ENCODE data around the gene HNRNPAB. TPM values are rescaled to one million over a fixed set of nuclear protein-coding genes. Genes with fewer than 3 reads are reported as not detected.
"Not testable (repeated sequence)": the region's sequence is repeated elsewhere in the genome, so short reads cannot be mapped to it uniquely, and the experiment has no call there.

Gene HNRNPAB
- total RNA-seq, 1 donor from 2014 or later: 281 TPM

DNA sequence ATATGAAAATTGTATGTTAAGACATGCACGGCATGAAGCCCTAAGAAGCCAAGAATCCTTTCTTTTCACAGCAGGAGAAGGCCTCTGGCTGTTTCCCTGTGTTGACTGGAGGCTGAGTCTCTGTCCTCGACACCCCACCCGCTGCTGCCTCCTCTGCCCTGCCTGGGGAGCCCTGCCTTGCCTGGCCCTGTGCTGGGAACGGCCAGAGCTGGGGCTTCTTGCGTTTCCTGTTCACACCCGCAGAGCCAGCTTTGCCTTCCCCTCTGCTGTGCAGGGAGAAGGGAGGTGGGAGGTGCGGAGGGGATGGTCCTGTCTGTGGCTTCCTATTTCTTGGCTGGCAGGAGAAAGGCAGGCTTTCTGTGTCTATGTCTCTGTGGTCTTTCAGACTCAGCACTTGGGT lies 10.3 kb upstream of the HNRNPAB start:
- Mint-ChIP-seq H3K27me3 (ENCODE audit: unreplicated experiment) (peaks cover 3% of the 10 kb centered on the region), H3K9me3 (ENCODE audit: unreplicated experiment) (peaks cover 4% of the 10 kb centered on the region), H3K27ac (ENCODE audit: unreplicated experiment) (no peak overlapping the region), H3K4me1 (ENCODE audit: low read depth, unreplicated experiment) (no peaks in the 10 kb centered on the region), H3K36me3 (ENCODE audit: unreplicated experiment) (peaks cover 4% of the 10 kb centered on the region), H3K4me3 (ENCODE audit: unreplicated experiment) (no peak overlapping the region)
- DNase-seq: no peak
- TF ChIP-seq, protein P1, sequence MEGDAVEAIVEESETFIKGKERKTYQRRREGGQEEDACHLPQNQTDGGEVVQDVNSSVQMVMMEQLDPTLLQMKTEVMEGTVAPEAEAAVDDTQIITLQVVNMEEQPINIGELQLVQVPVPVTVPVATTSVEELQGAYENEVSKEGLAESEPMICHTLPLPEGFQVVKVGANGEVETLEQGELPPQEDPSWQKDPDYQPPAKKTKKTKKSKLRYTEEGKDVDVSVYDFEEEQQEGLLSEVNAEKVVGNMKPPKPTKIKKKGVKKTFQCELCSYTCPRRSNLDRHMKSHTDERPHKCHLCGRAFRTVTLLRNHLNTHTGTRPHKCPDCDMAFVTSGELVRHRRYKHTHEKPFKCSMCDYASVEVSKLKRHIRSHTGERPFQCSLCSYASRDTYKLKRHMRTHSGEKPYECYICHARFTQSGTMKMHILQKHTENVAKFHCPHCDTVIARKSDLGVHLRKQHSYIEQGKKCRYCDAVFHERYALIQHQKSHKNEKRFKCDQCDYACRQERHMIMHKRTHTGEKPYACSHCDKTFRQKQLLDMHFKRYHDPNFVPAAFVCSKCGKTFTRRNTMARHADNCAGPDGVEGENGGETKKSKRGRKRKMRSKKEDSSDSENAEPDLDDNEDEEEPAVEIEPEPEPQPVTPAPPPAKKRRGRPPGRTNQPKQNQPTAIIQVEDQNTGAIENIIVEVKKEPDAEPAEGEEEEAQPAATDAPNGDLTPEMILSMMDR (IDR thresholded peaks at IDR 0.05; ENCODE audit: partially characterized antibody, unreplicated experiment): no peak

DNA sequence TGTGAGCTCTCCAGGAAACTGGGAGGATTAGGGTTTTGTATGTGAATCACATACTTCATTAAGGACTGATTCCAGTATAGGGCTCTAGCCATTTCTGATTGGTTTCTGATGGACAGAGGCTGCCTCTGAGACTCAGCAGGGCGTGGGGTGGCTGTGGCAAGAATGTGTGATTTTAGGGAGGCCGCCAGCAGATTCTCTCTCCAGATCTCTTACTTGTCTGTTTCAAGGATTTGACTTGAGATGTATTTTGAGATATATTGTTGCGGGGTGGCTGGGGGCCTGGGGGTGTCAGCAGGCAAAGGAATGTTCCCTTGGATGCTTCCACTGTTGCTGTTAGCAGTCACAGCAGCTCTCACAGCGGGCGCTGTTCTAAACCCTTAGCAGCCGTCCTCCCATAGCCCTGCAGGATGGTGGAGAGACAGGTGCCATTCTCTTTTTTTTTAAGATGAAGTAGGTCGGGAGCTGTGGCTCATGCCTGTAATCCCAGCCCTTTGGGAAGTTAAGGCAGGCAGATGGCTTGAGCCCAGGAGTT lies 8.0 kb upstream of the HNRNPAB start:
- Mint-ChIP-seq H3K9me3 (ENCODE audit: unreplicated experiment) (peaks cover 4% of the 10 kb centered on the region), H3K36me3 (ENCODE audit: unreplicated experiment) (peaks cover 4% of the 10 kb centered on the region), H3K27ac (ENCODE audit: unreplicated experiment) (no peak overlapping the region), H3K4me1 (ENCODE audit: low read depth, unreplicated experiment) (no peaks in the 10 kb centered on the region), H3K4me3 (ENCODE audit: unreplicated experiment) (no peak overlapping the region), H3K27me3 (ENCODE audit: unreplicated experiment) (peaks cover 3% of the 10 kb centered on the region)
- no peak for DNase-seq
- TF ChIP-seq, protein P1 (IDR thresholded peaks at IDR 0.05; ENCODE audit: partially characterized antibody, unreplicated experiment): no peak

DNA sequence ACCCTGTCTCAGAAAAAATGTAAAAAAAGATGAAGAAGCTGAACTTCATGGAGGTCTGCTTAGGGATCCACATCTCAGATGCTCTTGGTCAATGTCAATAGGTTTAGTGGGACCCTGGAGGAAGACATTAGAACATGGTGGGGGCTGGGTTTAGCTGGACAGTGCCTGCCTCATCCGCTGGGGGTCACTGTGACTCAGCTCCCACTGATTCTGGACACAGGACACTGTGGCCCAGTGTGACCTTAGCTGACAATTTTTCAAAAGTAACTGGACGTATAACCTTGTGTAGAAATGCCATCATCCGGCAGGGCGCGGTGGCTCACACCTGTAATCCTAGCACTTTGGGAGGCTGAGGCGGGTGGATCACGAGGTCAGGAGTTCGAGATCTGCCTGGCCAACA lies 7.3 kb upstream of the HNRNPAB start:
- no peak overlapping the region for H3K4me3 Mint-ChIP-seq (ENCODE audit: unreplicated experiment)
- peaks cover 4% of the 10 kb centered on the region for H3K9me3 Mint-ChIP-seq (ENCODE audit: unreplicated experiment)
- DNase-seq: peak; percentile 54
- TF ChIP-seq, protein P1 (IDR thresholded peaks at IDR 0.05; ENCODE audit: partially characterized antibody, unreplicated experiment): peak; percentile 57
- H3K27me3 Mint-ChIP-seq (ENCODE audit: unreplicated experiment): peaks cover 3% of the 10 kb centered on the region
- no peak overlapping the region for H3K27ac Mint-ChIP-seq (ENCODE audit: unreplicated experiment)
- H3K36me3 Mint-ChIP-seq (ENCODE audit: unreplicated experiment): peaks cover 4% of the 10 kb centered on the region
- no peaks in the 10 kb centered on the region for H3K4me1 Mint-ChIP-seq (ENCODE audit: low read depth, unreplicated experiment)

DNA sequence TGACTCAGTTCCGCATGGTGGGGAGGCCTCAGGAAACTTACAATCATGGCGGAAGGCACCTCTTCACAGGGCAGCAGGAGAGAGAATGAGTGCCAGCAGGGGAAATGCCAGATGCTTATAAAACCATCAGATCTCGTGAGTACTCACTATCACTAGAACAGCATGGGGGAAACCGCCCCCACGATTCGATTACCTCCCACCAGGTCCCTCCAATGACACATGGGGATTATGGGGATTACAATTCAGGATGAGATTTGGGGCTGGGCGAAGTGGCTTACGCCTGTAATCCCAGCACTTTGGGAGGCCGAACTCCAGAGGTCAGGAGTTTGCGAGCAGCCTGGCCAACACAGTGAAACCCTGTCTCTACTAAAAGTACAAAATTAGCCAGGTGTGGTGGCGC lies 6.2 kb upstream of the HNRNPAB start:
- H3K4me3 Mint-ChIP-seq (ENCODE audit: unreplicated experiment); DNase-seq; H3K9me3 Mint-ChIP-seq (ENCODE audit: unreplicated experiment); H3K27me3 Mint-ChIP-seq (ENCODE audit: unreplicated experiment); H3K27ac Mint-ChIP-seq (ENCODE audit: unreplicated experiment); H3K4me1 Mint-ChIP-seq (ENCODE audit: low read depth, unreplicated experiment); H3K36me3 Mint-ChIP-seq (ENCODE audit: unreplicated experiment): not testable (repeated sequence)

DNA sequence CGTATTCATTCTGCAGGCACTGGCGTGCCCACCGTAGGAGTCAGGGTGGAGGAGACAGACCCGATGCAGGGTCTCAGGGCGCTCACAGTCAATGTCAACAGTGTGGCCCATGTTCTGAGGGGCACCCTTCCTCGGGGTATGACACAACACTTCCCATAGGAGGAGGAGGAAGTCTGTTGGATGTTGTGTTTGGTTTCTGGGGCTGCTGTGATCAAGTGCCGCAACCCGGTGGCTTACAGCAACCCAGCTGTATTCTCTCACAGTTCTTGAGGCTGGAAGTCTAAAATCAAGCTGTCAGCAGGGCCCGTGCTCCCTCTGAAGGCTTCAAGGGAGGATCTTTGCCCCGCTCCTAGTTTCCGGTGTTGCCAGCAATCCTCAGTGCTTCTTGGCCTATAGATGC lies 5.6 kb upstream of the HNRNPAB start:
- DNase-seq: no peak
- no peak overlapping the region for H3K27ac Mint-ChIP-seq (ENCODE audit: unreplicated experiment)
- no peaks in the 10 kb centered on the region for H3K36me3 Mint-ChIP-seq (ENCODE audit: unreplicated experiment)
- H3K4me3 Mint-ChIP-seq (ENCODE audit: unreplicated experiment): no peak overlapping the region
- TF ChIP-seq, protein P1 (IDR thresholded peaks at IDR 0.05; ENCODE audit: partially characterized antibody, unreplicated experiment): no peak
- H3K4me1 Mint-ChIP-seq (ENCODE audit: low read depth, unreplicated experiment): no peaks in the 10 kb centered on the region
- peaks cover 3% of the 10 kb centered on the region for H3K27me3 Mint-ChIP-seq (ENCODE audit: unreplicated experiment)
- peaks cover 2% of the 10 kb centered on the region for H3K9me3 Mint-ChIP-seq (ENCODE audit: unreplicated experiment)

Data from glutamatergic neuron (in vitro differentiated cells).